HTERT RPE-1 (cell line): ENCODE measurements around the gene LEPROT.

ENCODE experiments used
- in situ Hi-C: fragments of 300-500 bp; cut with MboI; formaldehyde crosslinking; loops from 4 replicates; pipeline ENCODE4 v1.14.3; 2020; ENCODE audit warnings: low sequenced_read_pairs

Gene LEPROT

DNA sequence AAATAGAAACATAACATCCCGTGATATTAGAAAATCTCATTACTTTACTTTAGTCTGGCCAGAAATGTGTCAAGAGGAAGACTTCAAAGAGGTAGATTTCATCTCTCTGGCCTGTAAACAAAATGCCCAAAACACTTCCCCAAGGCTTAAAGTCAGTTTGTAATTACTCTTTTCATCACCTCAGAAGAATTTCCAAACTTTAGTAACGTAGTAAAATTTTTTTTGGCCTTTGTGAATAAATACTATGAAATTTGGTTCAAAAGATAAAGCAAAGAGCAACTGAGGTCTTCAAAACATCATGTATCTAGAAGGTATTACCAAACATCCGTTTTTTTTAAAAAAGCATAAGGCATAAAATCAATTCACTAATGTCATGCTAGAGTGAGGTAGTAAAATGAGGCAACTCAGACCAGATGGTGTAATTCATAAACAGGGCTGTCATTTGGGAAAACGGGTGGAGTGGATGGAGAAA lies 51.4 kb downstream of the LEPROT start:
- in situ Hi-C loops: no loop called here

GRCh38 chr1:65476327-65476726 lies 55.9 kb downstream of the LEPROT start:
- in situ Hi-C loops: no loop called here

DNA sequence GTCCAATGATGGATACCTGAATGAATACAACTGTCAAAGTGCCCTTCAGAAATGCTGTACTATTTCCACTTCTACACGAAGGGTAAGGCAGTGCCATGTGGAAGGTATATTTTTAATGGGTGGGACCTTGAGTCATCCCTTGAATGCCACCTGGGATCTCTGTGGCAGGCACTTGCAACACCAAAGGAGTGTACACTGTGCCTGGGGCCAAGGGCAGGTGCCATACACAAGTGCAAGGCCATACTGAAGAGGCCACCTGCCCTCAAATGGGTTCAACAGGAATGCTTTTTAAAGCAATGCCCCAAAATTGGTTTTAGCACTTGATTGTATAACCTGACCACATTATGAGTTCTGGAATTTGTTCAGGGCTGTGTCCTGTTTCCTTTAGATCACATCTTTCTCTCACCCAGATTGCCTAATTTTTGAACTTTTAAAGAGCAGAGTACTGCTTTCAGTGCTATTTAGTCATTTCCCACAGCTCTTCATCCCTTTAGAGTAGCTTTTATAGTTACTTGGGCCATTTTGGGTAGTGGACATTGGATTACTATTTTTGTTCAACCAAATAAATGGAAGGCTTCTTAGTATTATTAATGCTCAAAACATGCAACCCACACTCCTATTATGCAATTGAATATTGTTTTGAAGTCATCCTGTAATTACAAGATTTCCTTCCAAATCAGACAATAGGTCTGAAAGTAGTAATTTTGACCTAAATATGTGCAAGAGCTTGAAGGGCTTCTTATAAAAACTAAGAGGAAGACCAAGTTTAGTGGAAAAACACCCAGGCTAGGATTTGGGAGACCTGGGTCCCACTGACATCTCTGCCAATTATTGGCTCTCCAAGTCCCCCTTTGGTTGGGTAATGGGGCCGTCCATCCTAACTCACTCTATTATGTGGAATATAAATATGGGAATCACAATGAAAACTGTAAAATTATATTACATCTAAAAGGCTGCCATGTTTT lies 57.2 kb downstream of the LEPROT start:
- in situ Hi-C loops: no loop called here

- in situ Hi-C loops: no loop called here
These were observed 58.0 kb downstream of the LEPROT start for GRCh38 chr1:65478379-65479026.

- in situ Hi-C loops: no loop called here
These were observed 59.2 kb downstream of the LEPROT start for GRCh38 chr1:65479554-65480204.

DNA sequence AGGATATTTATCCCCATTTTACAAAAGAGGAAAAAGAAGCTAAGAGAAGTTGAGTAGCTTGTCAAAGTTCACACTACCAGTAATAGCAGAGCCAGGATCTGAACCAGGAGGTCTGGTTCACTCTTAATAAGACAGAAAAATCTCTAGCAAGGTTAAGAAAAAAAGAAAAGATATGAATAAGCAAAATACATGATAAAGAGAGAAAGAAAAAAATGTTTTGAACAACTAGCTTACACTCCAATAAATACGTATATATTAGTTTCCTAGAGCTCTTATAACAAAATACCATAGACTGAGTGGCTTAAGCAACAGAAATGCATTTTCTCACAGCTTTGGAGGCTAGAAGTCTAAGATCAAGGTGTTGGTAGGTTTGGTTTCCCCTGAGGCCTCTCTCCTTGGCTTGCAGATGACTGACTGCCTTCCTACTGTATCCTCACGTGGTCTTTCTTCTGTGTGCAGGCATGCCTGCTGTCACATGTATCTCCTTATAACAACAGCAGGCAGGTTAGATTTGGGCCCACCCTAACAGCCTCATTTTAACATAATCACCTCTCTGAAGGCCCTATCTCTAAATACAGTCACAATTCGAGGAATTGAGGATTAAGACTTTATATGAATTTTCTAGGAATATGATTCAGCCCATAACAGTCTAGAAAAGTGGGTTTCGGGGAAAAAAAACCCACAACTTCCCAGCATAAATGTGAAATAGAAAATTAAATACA lies 60.4 kb downstream of the LEPROT start:
- in situ Hi-C loops: no loop called here

DNA sequence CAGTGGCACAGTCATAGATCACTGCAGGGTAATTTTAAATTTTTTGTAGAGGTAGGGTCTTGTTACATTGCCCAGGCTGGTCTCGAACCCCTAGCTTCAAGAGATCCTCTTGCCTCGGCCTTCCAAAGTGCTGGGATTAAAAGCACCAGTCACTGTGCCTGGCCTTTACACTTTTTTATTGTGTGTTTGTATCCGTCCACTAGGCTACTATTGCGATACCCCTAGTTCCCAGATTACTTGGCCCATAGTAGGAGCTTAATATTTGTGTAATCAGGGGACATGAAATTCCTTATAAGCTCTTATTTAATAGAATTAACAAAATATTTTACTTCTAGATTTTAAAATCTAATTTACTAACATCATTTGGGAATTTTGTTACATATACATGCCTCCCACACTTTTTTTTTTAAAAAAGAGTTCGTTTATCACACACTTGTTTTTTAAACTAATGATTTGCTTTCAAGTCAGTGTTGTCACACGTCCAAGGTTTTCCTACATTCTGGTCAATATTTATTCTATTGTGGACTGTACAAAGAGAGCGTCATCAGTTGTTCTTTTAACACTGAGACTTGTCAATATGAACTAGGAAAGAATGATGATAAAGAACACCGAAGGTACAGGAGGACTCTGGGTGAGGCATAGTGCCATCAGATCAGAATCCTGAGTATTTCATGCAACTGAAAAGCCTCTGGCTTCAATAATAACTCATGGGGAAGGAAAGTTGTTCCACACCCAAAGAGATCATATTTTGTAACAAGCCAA lies 63.7 kb downstream of the LEPROT start:
- in situ Hi-C loops: no loop called here
